Kasumi-1 (cell line): ENCODE data around the gene APLP1.
A peak's percentile ranks its signal among the peaks of the same experiment; 100 is the strongest.
"Not testable (repeated sequence)": the region's sequence is repeated elsewhere in the genome, so short reads cannot be mapped to it uniquely, and the experiment has no call there.

Source experiments
- DNase-seq, 2 experiments: peaks; one replicate each; lab custom pipeline; 2025; lab: John Stamatoyannopoulos, UW

The APLP1 gene

DNA sequence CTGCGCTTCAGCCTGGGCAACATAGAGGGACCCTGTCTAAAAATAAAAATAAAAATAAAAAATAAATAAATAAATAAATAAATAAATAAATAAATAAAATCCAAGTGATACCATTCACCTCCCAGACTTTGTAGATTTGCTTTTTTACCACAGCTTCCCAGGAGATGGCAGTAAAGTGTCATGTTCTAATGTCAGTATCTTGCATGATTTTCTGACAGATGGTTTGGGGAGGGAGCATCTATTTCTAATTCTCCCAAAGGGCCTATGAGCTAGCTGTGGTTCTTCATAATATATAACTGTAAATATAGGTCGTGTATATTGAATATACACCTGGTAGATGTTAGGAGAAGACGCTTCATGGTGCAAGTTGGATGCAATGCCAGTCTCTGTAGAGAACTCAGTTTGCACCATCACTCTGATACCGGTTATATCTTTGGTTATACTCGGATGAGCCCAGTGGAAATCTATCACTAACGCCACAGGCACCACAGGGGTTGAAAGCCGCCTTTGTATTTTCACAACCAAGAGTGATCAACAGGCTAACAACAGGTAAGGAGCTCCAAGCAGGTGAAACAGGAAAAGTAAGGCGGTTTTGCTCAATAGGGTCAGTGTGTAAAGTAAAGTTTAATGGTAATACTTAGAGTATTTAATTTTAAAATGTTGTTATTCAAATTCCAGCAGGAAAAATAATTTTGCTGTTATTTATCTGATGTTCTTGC, 13.9 kb downstream of the APLP1 start:
- DNase-seq, result peak; percentile 71 to 81

DNA sequence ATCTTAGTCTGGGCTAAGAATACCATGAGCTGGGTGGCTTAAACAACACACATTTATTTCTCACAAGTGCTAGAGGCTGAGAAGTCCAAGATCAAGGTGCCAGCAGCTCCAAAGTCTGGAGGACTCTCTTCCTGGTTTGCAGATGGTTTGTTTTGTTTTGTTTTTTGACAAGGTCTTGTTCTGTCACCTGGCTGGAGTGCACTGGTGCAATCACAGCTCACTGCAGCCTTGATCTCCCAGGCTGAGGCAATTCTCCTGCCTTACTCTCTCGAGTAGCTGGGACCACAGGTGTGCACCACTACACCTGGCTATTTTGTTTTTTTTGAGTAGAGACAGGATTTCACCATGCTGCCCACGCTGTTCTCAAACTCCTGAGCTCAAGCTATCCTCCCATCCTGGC, 15.5 kb downstream of the APLP1 start:
- DNase-seq, result no peak

DNA sequence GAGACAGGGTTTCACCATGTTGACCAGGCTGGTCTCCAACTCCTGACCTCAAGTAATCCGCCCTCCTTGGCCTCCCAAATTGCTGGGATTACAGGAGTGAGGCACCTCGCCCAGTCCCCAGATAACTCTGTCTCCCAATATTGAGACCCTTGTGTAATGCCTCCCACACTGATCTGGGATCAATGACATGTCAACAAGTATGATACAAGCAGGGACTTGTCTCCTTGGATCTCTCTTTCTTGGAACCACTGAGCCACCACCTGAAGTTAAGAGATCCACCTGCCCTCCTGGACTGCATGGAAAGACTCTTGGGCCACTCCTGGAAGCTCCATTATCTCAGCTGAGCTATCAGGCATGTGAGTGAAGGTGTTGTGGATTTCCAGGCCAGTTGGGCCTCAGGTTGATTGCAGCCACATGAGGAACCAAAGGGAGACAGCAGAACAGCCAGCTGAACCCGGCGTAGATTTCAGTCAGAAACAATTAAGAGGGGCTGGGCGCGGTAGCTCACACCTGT, 16.9 kb downstream of the APLP1 start:
- no peak for DNase-seq

DNA sequence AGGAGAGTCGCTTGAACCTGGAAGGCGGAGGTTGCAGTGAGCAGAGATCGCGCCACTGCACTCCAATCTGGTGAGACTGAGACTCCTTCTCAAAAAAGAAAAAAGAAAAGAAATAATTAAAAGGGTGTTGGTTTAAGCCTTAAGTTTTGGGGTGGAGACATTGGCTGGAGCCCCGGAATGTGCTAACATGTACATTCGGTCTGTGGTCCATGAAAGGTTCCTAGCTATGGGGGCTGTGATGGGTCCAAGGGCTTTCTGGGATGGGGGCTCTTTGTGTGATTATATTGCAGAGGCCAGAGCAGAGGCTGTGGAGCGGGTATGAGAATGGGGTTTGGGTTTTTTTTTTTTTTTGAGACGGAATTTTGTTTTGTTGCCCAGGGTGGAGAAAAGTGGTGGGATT, 17.5 kb downstream of the APLP1 start:
- no peak for DNase-seq

GRCh38 chr19:35887197-35887596, 18.8 kb downstream of the APLP1 start:
- no peak for DNase-seq

GRCh38 chr19:35888398-35888797, 20.0 kb downstream of the APLP1 start:
- no peak for DNase-seq

DNA sequence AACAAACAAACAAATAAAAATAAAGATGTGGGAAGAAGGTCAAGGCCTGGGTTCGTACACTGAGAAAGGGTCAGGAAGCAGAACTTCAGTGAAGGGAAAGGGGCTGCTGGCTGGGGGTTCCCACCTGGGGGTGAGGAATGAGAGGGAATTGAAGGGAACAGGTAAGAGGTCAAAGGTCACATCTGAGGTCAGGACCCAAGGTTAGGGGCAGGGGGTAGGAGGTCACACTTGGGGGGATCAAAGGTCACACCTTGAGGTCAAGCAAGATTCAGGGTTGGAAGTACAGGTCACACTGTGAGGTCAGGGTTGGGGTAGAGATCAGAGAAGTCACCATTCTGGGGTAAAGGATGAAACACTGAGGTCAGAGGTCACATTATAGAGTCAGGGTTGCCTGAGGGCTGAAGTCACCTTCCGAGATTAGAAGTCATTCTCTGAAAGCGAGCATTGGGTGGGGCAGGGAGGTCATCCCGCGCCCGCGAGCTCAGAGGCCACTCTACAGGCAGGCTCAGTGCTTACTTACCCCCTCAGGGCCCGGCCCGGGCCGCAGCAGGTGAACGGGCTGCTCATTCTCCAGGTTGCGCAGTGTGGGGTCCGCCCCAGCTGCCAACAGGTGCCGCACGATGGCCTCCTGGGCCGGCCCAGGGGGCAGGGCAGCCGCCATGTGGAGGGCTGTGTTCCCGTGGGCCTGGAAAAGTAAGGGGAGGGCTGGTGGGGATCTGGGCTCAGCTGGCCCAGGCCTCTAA, 21.2 kb downstream of the APLP1 start:
- no peak for DNase-seq

DNA sequence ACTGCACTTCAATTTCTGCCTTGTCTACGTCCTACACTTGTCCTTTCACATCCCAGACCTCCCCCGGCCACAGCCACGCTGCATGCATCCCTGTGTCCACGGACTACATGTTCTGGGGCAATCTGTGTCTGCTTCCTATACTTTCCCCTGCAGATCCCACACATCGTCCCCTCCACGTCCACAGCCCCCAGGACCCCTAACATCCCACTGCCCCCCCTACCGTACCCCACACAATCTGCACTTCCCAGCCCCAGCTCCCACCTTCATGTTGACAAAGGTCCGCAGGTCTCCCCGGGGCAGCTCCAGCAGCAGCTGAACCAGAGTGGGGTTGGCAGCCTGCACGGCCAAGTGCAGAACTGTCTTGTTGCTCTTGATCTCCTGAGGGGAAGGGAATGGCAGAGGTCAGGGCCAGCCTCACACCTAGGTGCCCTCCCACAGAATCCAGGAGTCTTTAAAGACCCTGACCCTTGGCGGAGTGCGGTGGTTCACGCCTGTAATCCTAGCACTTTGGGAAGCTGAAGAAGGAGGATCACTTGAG, 21.8 kb downstream of the APLP1 start:
- DNase-seq, result no peak

DNA sequence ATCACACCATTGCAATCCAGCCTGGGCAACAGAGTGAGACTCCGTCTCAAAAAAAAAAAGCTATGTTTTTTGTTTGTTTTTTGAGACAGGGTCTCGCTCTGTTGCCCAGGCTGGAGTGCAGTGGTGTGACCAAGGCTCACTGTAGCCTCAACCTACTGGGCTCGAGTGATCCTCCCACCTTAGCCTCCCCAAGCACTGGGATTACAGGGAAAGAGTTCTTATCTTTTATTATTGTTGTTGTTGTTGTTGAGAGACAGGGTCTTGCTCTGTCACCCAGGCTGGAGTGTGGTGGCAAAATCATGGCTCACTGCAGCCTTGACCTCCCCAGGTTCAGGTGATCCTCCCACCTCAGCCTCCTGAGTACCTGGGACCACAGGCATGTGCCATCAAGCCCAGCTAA, 23.4 kb downstream of the APLP1 start:
- DNase-seq, result not testable (repeated sequence)

DNA sequence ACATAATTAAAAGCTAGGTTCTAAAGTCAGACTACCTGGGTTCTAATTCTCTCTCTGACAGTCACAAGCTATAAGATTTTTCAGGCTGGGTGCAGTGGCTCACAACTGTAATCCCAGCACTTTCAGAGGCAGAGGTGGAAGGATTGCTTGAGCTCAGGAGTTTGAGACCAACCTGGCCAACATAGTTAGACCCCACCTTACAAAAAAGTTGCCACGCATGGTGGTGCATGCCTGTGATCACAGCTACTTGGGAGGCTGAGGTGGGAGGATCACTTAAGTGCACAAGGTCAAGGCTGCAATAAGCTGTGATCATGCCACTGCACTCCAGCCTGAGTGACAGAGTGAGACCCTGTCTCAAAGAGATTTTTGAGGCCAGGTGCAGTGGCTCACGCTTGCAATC, 26.0 kb downstream of the APLP1 start:
- no peak for DNase-seq

GRCh38 chr19:35895911-35896642, 27.7 kb downstream of the APLP1 start:
- no peak for DNase-seq

DNA sequence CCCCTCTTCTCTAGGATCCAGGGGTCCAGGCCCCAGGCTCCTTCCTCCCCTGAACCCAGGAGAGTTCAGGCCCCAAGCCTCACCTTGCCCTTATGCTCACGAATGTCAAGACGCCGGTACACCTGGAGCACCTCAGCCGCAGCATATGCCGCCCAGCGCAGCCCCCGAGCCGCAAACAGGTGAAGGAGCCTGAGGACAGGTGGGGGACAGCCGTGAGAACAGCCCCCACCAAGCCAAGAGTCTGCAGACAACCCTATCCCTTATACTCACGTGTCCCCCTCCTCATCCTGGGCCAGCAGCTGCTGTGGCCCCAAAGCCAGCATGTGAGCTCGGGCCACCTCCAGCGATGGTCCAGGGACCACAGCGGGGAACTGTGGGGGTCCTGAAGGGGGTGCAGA, 28.3 kb downstream of the APLP1 start:
- no peak for DNase-seq

- no peak for DNase-seq
Observed at GRCh38 chr19:35897706-35898451, 29.5 kb downstream of the APLP1 start.

DNA sequence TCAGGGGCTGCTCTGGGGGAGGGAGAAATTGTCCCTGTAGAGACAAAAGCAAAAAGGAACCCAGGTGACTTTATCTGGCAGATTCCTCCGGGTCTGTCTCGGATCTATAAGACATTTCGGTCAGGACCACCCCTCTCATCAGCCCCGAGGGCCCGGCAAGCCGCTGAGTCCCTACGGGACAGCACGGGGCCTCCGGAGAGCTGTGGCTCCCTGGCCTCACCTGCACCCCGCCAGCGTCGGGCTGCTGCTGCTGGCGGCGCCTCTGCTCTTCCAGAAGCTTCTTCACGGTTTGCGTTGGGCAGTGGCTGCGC, 30.1 kb downstream of the APLP1 start:
- no peak for DNase-seq

- DNase-seq, result peak; percentile 61 to 71
Observed at GRCh38 chr19:35899547-35900214, 31.3 kb downstream of the APLP1 start.

DNA sequence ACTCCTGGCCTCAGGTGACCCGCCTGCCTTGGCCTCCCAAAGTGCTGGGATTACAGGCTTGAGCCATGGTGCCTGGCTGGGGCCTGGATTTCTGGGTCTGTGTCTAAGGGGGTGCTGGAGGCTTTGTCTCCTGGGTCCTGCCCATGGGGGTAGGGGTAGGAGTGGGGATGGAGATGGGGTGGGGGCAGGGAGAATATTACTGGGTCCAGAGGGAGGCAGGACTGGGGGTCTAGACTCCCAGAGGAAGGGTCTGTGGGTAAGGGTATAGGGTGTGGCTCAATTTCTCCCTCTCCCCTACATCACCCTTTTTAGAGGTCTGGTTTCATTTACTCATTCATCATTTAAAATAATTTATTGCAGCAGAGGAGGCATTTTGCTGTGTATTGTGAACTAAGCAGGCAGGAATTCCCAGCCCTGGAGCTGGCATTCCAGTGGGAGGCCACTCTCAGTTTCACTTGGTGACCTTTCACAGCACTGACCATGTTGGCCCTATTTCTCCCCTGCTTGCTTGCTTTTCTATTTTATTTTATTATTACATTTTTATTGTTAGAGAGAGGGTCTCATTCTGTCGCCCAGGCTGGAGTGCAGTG, 32.8 kb downstream of the APLP1 start:
- no peak for DNase-seq

GRCh38 chr19:35901854-35902661, 33.7 kb downstream of the APLP1 start, which contains the start of gene HCST:
TSS of gene HCST (plus strand) at chr19:35902529. CDS start at chr19:35902594, 65 bp downstream.
- DNase-seq, result peak; percentile 92 to 93

- peak in 1 of 2 experiments; percentile 45 for DNase-seq
Observed at GRCh38 chr19:35902870-35903475, 34.6 kb downstream of the APLP1 start.

DNA sequence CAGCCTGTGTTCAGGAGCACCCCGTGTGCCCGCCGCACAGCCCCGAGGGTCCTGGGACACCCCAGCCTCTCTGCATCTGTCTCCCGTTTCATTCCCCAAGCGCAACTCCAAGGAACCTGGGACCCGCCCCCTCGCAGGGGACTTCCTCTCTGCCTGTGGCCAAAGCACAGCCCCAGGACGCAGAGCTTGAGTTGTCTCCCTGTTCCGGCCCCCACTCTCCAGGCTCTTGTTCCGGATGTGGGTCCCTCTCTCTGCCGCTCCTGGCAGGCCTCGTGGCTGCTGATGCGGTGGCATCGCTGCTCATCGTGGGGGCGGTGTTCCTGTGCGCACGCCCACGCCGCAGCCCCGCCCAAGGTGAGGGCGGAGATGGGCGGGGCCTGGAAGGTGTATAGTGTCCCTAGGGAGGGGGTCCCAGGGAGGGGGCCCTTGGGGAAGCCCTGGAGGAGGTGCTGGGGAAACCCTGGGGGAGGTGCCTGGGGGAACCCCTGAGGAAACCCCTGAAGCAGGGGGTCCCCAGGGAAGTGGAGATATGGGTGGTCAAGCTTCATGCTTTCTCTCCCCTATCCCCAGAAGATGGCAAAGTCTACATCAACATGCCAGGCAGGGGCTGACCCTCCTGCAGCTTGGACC, 35.3 kb downstream of the APLP1 start:
- peak; percentile 96 to 97 for DNase-seq
